ENCODE data around the gene FOLR1.

DNA sequence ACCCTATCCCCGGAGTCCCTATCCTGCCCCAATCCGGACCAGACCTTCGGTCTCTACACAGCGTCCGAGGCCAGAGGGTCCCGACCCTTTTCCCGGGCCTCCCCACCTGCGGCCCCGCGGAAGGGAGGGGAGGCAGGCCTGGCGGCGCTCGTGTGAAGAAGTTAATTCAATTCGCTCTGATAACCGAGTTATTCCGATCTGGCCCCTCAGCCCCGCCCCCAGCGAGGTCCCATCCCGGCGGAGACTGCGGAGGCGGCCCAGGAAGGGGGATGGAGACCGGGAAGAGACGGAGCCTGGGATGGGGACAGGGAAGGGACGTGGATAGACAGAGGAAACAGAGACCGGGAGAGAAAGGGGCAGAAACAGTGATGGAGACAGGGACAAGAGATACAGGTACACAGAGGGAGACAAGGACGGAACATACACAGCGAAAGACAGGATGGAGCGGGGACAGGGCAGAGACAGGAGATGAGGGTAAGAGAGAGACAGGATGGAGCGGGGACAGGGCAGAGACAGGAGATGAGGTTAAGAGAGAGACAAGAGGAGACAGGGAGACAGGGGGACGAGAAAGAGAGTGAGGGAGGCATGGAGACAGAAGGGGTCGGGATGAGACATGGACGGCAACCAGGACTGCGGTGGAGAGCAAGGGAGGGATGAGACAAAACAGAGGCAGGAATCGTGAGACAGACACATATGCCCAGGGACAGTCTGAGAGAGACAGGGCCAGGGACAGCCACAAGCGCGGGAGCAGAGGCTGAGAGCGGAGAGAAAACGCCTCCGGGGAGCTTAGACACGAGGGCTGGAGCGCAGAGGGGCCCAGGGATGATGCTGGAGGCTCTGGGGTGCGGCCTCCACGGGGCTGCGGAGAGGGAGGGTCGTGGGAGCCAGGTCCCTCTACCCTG lies 52.7 kb downstream of the FOLR1 start:
- TF ChIP-seq, protein P1, sequence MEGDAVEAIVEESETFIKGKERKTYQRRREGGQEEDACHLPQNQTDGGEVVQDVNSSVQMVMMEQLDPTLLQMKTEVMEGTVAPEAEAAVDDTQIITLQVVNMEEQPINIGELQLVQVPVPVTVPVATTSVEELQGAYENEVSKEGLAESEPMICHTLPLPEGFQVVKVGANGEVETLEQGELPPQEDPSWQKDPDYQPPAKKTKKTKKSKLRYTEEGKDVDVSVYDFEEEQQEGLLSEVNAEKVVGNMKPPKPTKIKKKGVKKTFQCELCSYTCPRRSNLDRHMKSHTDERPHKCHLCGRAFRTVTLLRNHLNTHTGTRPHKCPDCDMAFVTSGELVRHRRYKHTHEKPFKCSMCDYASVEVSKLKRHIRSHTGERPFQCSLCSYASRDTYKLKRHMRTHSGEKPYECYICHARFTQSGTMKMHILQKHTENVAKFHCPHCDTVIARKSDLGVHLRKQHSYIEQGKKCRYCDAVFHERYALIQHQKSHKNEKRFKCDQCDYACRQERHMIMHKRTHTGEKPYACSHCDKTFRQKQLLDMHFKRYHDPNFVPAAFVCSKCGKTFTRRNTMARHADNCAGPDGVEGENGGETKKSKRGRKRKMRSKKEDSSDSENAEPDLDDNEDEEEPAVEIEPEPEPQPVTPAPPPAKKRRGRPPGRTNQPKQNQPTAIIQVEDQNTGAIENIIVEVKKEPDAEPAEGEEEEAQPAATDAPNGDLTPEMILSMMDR (IDR thresholded peaks at IDR 0.05): no peak
- TF ChIP-seq POLR2AphosphoS5 (IDR thresholded peaks at IDR 0.05; ENCODE audit: low read depth, low read length): no peak
